Middle frontal gyrus (tissue), 1 donor: ENCODE results near the gene AFAP1.

Experiments
- DNase-seq: peaks from one replicate; pipeline ENCODE4 v3.0.0-alpha.2; 2015; ENCODE audit warnings: low spot score; ENCODE audit errors: extremely low spot score

Gene AFAP1

GRCh38 chr4:7806338-7807090 lies 133.1 kb downstream of the AFAP1 start:
- DNase-seq, result peak; percentile 43

- DNase-seq, result no peak
Measured at GRCh38 chr4:7805533-7806337, 133.9 kb downstream of the AFAP1 start.

GRCh38 chr4:7804756-7805385 lies 134.8 kb downstream of the AFAP1 start:
- DNase-seq, result no peak

- peak; percentile 64 for DNase-seq
Measured at GRCh38 chr4:7803992-7804755, 135.5 kb downstream of the AFAP1 start.

GRCh38 chr4:7803371-7803770 lies 136.3 kb downstream of the AFAP1 start:
- DNase-seq, result no peak

- DNase-seq, result peak; percentile 65
Measured at GRCh38 chr4:7802093-7802726, 137.5 kb downstream of the AFAP1 start.

GRCh38 chr4:7801641-7802040 lies 138.0 kb downstream of the AFAP1 start:
- DNase-seq, result no peak

GRCh38 chr4:7801001-7801400 lies 138.7 kb downstream of the AFAP1 start:
- no peak for DNase-seq

- no peak for DNase-seq
Measured at GRCh38 chr4:7800410-7800809, 139.3 kb downstream of the AFAP1 start.

GRCh38 chr4:7799736-7800135 lies 139.9 kb downstream of the AFAP1 start:
- no peak for DNase-seq

- DNase-seq, result no peak
Measured at GRCh38 chr4:7799306-7799705, 140.4 kb downstream of the AFAP1 start.

GRCh38 chr4:7798178-7798995 lies 141.3 kb downstream of the AFAP1 start:
- DNase-seq, result no peak

GRCh38 chr4:7797330-7797729 lies 142.3 kb downstream of the AFAP1 start:
- no peak for DNase-seq

GRCh38 chr4:7795983-7796382 lies 143.7 kb downstream of the AFAP1 start:
- no peak for DNase-seq

- no peak for DNase-seq
Measured at GRCh38 chr4:7793186-7793585, 146.5 kb downstream of the AFAP1 start.

GRCh38 chr4:7792616-7793015 lies 147.0 kb downstream of the AFAP1 start:
- no peak for DNase-seq

GRCh38 chr4:7790999-7791398 lies 148.7 kb downstream of the AFAP1 start:
- DNase-seq, result no peak

GRCh38 chr4:7790023-7790422 lies 149.6 kb downstream of the AFAP1 start:
- DNase-seq, result no peak

- no peak for DNase-seq
Measured at GRCh38 chr4:7788694-7789425, 150.8 kb downstream of the AFAP1 start.
